Esophagus squamous epithelium (tissue), 4 donors: ENCODE results near the gene EMILIN2.

ENCODE experiments used
- CTCF ChIP-seq, 6 experiments: fragments of 450-650 bp in 4 of 6; fragments of 200-600 bp in 2 of 6; sonication (generic) in 2 of 6; IDR thresholded peaks; one replicate each; pipeline ENCODE4 v1.5.1; 2016 to 2019; ENCODE audit warnings: antibody characterized with exemption in 6 of 6, mild to moderate bottlenecking in 4 of 6, moderate library complexity in 4 of 6
- POLR2A ChIP-seq, 4 donors: fragments of 450-650 bp; IDR thresholded peaks; one replicate each; pipeline ENCODE4 v1.6.1; 2017; ENCODE audit warnings: antibody characterized with exemption in 4 of 4, mild to moderate bottlenecking in 4 of 4, moderate library complexity in 3 of 4

GRCh38 chr18:2814928-2815327 is 31.9 kb upstream of the EMILIN2 start:
- TF ChIP-seq CTCF (IDR thresholded peaks at IDR 0.05) (no peak), POLR2A (IDR thresholded peaks at IDR 0.05) (no peak)
